IPS DF 19.7 (cell line): ENCODE measurements around the gene ITPR2.
A peak's percentile ranks its signal among the peaks of the same experiment; 100 is the strongest.

ENCODE experiments used
- DNase-seq: peaks from one replicate; pipeline ENCODE4 v3.0.0-alpha.2; 2013; ENCODE audit warnings: low read depth, low spot score

The ITPR2 gene

GRCh38 chr12:26704684-26705460, 128.1 kb downstream of the ITPR2 start:
- DNase-seq = no peak

GRCh38 chr12:26704214-26704613, 128.8 kb downstream of the ITPR2 start:
- DNase-seq = no peak

DNA sequence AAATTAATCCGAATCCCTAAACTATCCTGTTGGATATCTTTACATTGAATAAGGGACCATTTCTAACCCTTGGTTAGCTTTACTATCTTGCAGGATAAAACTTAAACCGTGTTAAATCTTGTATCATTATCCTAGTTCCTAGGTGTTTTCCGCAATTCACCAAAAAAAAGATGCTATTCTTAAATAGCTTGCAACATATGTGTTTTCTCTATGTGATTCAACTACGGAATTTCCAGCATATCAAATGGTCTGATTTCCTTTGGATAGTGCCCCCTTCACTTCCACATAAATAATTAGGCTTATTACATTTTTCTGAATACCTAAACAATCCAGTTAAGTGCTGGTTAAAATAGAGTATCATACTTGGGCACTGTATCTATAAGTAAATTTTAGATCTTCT, 130.3 kb downstream of the ITPR2 start:
- DNase-seq = no peak

GRCh38 chr12:26701604-26702215, 131.3 kb downstream of the ITPR2 start:
- no peak for DNase-seq

DNA sequence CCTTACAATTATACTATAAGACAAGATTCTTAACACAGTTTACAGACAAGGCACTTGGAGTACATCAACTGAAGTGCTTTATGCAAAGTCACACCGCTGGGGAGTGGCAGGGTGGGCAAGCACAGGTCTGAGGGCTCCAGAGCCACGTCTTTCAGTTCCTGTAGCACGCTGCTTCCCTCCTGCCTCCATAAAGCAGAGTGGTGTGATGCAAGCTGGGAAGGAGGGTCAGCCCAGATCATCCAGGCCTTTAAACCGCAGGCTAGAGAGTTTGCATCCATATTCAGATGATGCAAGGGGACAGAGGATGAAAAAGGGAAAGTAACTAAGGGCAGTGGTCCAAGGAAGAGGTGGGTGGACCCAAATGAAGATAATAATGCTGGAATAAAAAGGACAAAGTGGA, 132.6 kb downstream of the ITPR2 start:
- DNase-seq = no peak

GRCh38 chr12:26699237-26699636, 133.8 kb downstream of the ITPR2 start:
- DNase-seq = no peak

DNA sequence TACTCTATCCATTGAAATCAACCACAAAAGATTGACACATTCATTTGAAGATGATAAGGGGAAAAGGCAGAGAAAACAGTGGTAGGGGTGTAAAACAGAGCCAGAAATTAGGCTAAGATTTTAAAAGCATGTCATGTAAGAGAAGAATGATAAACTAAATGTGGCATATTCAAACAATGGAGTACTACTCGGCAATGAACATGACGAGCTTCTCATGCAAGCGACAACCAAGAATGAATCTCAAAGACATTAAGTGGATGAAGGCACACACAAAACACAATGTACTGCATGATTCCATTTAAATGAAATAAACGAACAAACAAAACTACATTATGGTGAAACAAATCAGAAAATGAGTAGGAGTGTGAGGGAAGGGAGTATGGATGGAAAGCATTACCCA, 134.8 kb downstream of the ITPR2 start:
- DNase-seq = no peak

DNA sequence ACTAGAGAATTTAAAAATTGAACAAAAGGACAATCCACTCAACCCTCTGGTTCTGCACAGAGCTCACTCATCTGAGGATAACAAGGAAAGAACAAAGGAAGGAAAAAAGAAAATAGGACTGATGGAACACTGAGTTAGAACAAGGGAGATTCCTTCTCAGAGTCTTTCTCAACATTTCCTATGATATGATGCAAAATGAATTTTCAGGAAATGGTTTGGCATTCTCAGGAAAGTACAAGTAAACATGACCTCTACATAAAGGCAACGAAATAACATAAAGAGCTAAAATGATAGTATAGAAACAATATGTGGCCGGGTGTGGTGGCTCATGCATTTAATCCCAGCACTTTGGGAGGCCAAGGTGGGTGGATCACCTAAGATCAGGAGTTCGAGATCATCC, 135.8 kb downstream of the ITPR2 start:
- no peak for DNase-seq

DNA sequence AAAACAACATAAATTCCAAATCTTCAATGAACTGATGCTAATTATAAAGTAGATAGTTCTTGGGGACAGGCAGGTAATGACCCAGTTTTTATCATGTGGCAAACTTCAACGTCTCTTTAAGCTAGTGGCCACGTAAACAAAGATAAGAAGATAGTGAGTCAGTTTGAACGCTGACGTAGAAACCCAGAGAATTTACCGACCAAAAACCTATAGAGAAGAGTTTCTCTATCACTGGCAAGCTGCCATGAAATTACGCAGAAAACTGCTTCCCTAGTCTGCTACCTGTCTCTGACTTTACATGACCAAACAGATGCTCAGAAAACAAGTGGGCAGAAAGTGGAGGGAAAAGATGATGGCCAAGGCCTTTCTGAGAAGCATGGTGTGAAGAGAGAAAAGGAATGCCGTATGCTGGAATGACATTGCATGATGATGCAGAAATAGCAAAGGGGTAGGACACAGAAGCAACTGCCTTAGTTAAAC, 136.3 kb downstream of the ITPR2 start:
- no peak for DNase-seq

DNA sequence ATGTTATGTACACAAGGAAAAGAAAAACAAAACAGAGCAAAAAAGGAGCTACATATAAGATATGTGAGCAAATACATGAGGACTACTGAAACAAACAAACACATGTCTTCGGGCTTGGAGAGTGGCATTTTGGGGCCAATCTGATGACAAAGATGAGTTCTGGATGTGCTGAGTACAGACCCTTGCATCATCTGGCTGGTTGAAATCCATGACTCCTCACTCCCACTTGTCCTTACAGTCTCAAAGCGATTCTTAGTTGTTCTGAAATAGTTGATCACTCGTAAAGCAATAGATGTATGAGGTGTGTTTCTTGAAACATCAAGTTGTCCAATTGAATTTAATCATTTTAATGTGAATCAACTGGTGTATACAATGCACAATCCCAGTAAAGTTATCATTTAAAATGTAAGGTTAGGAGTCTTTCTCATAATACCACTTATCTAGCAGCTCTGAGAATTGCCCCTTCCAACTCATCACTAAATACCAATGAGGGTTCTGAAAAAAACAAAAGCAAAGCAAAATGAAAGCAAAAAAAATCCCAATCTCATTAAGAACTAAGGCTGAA, 136.9 kb downstream of the ITPR2 start:
- no peak for DNase-seq

DNA sequence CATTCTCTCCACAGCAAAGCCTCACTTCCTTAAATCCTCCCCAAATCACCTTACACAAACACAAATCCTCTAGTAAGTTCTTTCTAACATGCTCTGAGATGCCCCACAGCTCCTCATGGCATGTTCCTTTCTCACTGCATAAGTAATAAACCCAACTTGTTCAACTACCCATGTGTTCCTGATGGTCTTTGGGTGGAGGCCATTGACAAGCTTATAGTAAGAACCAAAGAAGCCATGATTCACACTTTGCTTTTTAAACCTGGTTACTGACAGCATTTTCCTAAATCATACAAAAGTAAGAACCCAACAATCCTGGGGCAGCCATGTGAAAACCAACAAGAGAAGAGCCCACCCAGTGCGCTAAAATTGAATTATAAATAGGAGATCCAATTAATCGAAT, 138.6 kb downstream of the ITPR2 start:
- no peak for DNase-seq

GRCh38 chr12:26692407-26692806, 140.6 kb downstream of the ITPR2 start:
- no peak for DNase-seq

GRCh38 chr12:26691234-26691970, 141.6 kb downstream of the ITPR2 start:
- peak; percentile 57 for DNase-seq

GRCh38 chr12:26690601-26691000, 142.4 kb downstream of the ITPR2 start:
- DNase-seq = no peak

DNA sequence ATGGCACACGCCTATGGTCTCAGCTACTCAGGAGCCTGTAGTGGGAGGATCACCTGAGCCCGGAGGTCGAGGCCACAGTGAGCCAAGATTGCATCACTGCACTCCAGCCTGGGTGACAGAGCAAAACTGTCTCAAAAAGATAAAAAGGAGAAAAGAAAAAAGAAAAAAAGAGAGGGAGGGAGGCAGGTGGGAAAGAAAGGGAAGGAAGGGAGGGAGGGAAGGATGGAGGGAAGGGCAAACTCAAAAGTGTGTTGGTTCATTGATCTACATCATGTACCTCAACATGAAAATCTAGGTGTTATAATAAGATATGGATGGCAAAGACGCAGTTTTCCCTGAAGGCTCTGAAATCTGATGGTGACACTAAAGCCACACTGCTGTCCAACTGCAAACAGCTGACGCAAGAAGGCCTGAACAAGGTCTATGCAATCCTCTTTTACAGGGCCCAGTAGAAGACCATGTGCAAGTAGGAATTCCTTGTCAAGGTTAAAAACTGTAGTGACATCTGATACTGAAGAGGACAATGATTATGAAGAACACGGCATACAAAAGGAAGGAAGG, 143.6 kb downstream of the ITPR2 start:
- DNase-seq = no peak

- DNase-seq = no peak
Observed at GRCh38 chr12:26688344-26688904, 144.6 kb downstream of the ITPR2 start.

- no peak for DNase-seq
Observed at GRCh38 chr12:26686408-26686807, 146.6 kb downstream of the ITPR2 start.

DNA sequence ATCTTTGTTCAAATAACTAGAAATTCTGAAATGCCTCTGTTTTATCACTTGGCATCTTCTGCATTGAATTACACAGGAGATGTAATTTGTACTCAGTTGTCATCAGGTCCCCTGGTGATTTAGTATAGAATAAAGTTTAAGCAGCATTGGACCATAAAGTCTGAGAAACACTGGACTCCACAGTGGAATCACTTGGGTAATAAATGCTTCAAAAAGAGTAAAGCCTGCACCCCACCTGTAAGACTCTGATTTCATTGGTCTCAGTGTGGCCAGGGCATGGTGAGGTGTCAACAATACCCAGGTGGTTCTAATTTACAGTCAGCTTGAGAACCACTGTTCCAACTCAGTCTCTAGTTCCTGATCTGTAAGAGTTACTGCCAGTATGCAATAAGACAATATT, 148.9 kb downstream of the ITPR2 start:
- DNase-seq = no peak

GRCh38 chr12:26683443-26683842, 149.6 kb downstream of the ITPR2 start:
- DNase-seq = no peak

- no peak for DNase-seq
Observed at GRCh38 chr12:26680727-26681455, 152.1 kb downstream of the ITPR2 start.
